Measurements from ENCODE around the gene JTB. TPM values are rescaled to one million over a fixed set of nuclear protein-coding genes. Genes with fewer than 3 reads are reported as not detected.

The JTB gene
- total and polyA plus RNA-seq, 2 of the 4 experiments (the other 2 are of a cell fraction), result 123 to 138 TPM

DNA sequence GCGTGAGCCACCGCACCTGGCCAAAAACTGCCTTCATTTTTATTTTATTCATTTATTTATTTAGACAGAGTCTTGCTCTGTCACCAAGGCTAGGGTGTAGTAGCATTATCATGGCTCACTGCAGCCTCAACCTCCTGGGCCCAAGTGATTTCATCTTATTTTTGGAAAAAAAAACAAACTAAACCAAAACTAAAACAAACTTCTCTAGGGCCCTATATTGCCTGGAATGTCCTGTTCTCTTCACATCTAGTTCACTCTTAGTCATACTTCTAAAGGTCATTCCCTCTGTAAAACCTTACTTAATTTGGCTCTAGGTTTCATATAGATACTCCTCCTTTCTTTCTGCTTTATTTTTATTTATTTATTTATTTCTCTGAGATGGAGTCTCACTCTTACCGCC is 28.7 kb upstream of the JTB start:
- no TSS peak for BruUV-seq (replicated peaks)
- DNase-seq (peak; percentile 86), ATAC-seq (ENCODE audit: low read depth) (peak; percentile 85)
- Histone ChIP-seq H4K8ac (ENCODE audit: low read depth in 2 of 2, low read length in 2 of 2) (no peak overlapping the region), H3K9ac (ENCODE audit: low read depth, low read length) (no peak overlapping the region), H3K27ac (ENCODE audit: insufficient read depth, low read length) (peak overlapping the region; percentile 71), H2BK20ac (ENCODE audit: low read depth, low read length) (no peak overlapping the region), H3K9me1 (ENCODE audit: insufficient read depth, low read length) (0 out of 2 replicates have a peak, but pooled peaks cover 4% of the 10 kb centered on the region), H3K14ac (replicated peaks; ENCODE audit: low read depth, low read length) (no peak overlapping the region), H3K27me3 (ENCODE audit: control insufficient read depth, insufficient read depth, low read length) (no peaks in the 10 kb centered on the region), H2BK120ac (ENCODE audit: low read depth, low read length) (no peak overlapping the region), H3K23ac (ENCODE audit: low read depth, low read length) (no peak overlapping the region), H3K4me1 (ENCODE audit: control insufficient read depth, insufficient read depth, low read length) (peaks cover 7% of the 10 kb centered on the region), H3K79me1 (ENCODE audit: low read depth in 1 of 2, low read length in 2 of 2) (no peaks in the 10 kb centered on the region), H4K91ac (ENCODE audit: insufficient read depth, low read depth, low read length) (no peak overlapping the region), H2AK5ac (ENCODE audit: low read depth, low read length) (no peak overlapping the region), H3K56ac (ENCODE audit: extremely low read depth, insufficient read depth, low read length) (no peak overlapping the region), H4K5ac (ENCODE audit: low read depth, low read length) (no peak overlapping the region), H3K4ac (ENCODE audit: low read depth, low read length) (no peak overlapping the region), H3K4me3 (ENCODE audit: insufficient read depth, low read depth, low read length) (no peak overlapping the region), H2AK9ac (replicated peaks; ENCODE audit: low read depth, low read length, poor library complexity) (no peak overlapping the region), H3K18ac (ENCODE audit: low read depth, low read length) (no peak overlapping the region), H2BK15ac (ENCODE audit: low read depth, low read length) (no peak overlapping the region), H3K4me2 (ENCODE audit: low read depth, low read length) (peak overlapping the region; percentile 46; the same call in 1 of the 2 replicates), H2BK5ac (ENCODE audit: low read depth, low read length, poor library complexity, severe bottlenecking) (no peak overlapping the region), H3K36me3 (ENCODE audit: control insufficient read depth, insufficient read depth, low read length) (no peaks in the 10 kb centered on the region), H2AFZ (replicated peaks; ENCODE audit: low read length, poor library complexity) (no peak overlapping the region), H4K20me1 (ENCODE audit: insufficient read depth, low read length) (no peaks in the 10 kb centered on the region), H3K9me3 (ENCODE audit: control insufficient read depth, insufficient read depth, low read length) (no peaks in the 10 kb centered on the region)
- intact Hi-C loops (cut with micrococcal nuclease), result no loop called here
- in situ Hi-C loops (cut with MboI; ENCODE audit: low sequenced_read_pairs), result no loop called here
- WGBS, 2 experiments (ENCODE audit: extremely low coverage in 2 of 2, insufficient read length in 1 of 2), result no CpG with 5 or more reads among the region's 3 CpGs
- CTCF ChIA-PET, result no interaction called here
- TF ChIP-seq, protein P1, sequence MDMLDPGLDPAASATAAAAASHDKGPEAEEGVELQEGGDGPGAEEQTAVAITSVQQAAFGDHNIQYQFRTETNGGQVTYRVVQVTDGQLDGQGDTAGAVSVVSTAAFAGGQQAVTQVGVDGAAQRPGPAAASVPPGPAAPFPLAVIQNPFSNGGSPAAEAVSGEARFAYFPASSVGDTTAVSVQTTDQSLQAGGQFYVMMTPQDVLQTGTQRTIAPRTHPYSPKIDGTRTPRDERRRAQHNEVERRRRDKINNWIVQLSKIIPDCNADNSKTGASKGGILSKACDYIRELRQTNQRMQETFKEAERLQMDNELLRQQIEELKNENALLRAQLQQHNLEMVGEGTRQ (IDR thresholded peaks at IDR 0.05; ENCODE audit: low read depth, low read length), result no peak
- TF ChIP-seq, protein P2, sequence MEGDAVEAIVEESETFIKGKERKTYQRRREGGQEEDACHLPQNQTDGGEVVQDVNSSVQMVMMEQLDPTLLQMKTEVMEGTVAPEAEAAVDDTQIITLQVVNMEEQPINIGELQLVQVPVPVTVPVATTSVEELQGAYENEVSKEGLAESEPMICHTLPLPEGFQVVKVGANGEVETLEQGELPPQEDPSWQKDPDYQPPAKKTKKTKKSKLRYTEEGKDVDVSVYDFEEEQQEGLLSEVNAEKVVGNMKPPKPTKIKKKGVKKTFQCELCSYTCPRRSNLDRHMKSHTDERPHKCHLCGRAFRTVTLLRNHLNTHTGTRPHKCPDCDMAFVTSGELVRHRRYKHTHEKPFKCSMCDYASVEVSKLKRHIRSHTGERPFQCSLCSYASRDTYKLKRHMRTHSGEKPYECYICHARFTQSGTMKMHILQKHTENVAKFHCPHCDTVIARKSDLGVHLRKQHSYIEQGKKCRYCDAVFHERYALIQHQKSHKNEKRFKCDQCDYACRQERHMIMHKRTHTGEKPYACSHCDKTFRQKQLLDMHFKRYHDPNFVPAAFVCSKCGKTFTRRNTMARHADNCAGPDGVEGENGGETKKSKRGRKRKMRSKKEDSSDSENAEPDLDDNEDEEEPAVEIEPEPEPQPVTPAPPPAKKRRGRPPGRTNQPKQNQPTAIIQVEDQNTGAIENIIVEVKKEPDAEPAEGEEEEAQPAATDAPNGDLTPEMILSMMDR (conservative IDR thresholded peaks at IDR 0.05; ENCODE audit: low read depth, low read length), result no peak
- no peak for TF ChIP-seq POLR2A (IDR thresholded peaks at IDR 0.05; ENCODE audit: low read depth, low read length)
- TF ChIP-seq NFE2L2 (IDR thresholded peaks at IDR 0.05; ENCODE audit: low read depth, low read length), result no peak
- no peak for TF ChIP-seq SMC3 (IDR thresholded peaks at IDR 0.05; ENCODE audit: low read depth, low read length)
- TF ChIP-seq MAFK (IDR thresholded peaks at IDR 0.05; ENCODE audit: low read depth, low read length), result no peak
- no peak for TF ChIP-seq BHLHE40 (IDR thresholded peaks at IDR 0.05; ENCODE audit: low read depth, low read length)
- TF ChIP-seq RCOR1 (IDR thresholded peaks at IDR 0.05; ENCODE audit: insufficient replicate concordance, low read length), result no peak
- no peak; the same call in 1 of the 2 replicates for TF ChIP-seq FOS (IDR thresholded peaks at IDR 0.05; ENCODE audit: low read depth, low read length)
- no peak for TF ChIP-seq CEBPB (IDR thresholded peaks at IDR 0.05; ENCODE audit: low read depth, low read length)
- no peak for TF ChIP-seq RAD21 (IDR thresholded peaks at IDR 0.05; ENCODE audit: low read length)
- no peak for TF ChIP-seq CHD1 (IDR thresholded peaks at IDR 0.05; ENCODE audit: low read depth, low read length)
- no peak for TF ChIP-seq MXI1 (IDR thresholded peaks at IDR 0.05; ENCODE audit: borderline replicate concordance, low read depth, low read length)
- TF ChIP-seq ELK1 (IDR thresholded peaks at IDR 0.05; ENCODE audit: borderline replicate concordance, low read depth, low read length), result no peak
- no peak for TF ChIP-seq RFX5 (IDR thresholded peaks at IDR 0.05; ENCODE audit: low read depth, low read length)
- no peak for TF ChIP-seq MAZ (IDR thresholded peaks at IDR 0.05; ENCODE audit: borderline replicate concordance, low read depth, low read length)
- dilution Hi-C loops (cut with HindIII; ENCODE audit: low sequenced_read_pairs, unreplicated experiment), result no loop called here
- POLR2A ChIA-PET (ENCODE audit: unreplicated experiment), result interaction anchor here (0.6 kb wide), 1 partner anchor 14 kb away, joined by 6 read pairs; no protein-coding TSS in a partner anchor
